ENCODE measurements around the gene IL19.
A peak's percentile ranks its signal among the peaks of the same experiment; 100 is the strongest.

The IL19 gene

GRCh38 chr1:206856674-206857464, 86.3 kb downstream of the IL19 start:
- no peak for DNase-seq (ENCODE audit: low read depth in 2 of 2)

DNA sequence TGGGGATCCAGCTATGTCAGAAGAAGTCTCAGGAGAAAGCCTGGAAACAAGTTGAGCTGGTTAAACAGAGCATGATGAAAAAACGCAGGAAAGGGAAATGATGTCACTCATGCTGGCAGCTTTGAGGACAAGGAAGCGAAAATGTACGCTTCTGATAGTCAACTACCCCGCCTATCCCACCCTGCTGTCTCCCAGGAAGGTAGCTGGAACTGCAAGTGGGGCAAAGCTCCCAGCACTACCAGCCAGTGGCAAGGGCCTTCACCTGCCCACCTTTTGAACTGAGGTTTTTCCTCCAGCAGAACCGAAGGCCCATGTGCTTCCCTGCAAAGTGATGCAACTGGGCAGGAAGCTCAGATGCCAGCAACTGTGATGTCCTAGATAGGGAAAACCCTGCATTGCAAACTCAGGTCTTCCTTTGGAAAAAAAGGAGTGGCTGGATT, 88.5 kb downstream of the IL19 start:
- no peak for DNase-seq (ENCODE audit: low read depth in 2 of 2)

GRCh38 chr1:206860165-206860564, 89.6 kb downstream of the IL19 start:
- DNase-seq (ENCODE audit: low read depth in 2 of 2), result no peak

DNA sequence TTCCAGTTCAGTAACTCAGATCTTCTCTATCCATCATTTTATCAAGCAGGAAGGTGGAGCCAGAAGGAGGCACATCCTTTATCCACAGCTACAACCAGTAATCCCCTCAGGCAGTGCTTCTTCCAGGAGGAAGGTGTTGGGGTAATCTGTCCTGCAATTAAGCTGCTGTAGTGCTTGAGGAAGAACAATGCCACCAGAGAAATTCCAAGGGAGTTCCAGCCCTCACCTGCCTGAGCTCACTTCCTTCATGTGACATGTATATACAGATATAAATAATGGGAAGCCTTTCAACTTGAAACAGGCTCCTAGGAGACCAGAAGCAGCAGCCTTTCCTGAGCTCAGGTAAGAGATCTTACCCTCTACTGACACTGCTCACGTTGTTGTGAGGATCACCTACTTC, 92.7 kb downstream of the IL19 start:
- DNase-seq (ENCODE audit: low read depth in 2 of 2), result no peak

- DNase-seq (ENCODE audit: low read depth in 2 of 2), result peak; percentile 81 to 88
Observed at GRCh38 chr1:206864939-206865671, 94.5 kb downstream of the IL19 start, which contains the start of gene IL20. Gene IL20 (plus strand): TSS chr1:206865623. CDS start chr1:206865853, 230 bp downstream.

GRCh38 chr1:206866062-206866461, 95.5 kb downstream of the IL19 start:
- no peak for DNase-seq (ENCODE audit: low read depth in 2 of 2)

GRCh38 chr1:206867239-206867638, 96.7 kb downstream of the IL19 start:
- DNase-seq (ENCODE audit: low read depth in 2 of 2), result no peak

- no peak for DNase-seq (ENCODE audit: low read depth in 2 of 2)
Observed at GRCh38 chr1:206867716-206868115, 97.1 kb downstream of the IL19 start.

GRCh38 chr1:206868264-206868663, 97.7 kb downstream of the IL19 start:
- no peak for DNase-seq (ENCODE audit: low read depth in 2 of 2)

GRCh38 chr1:206872139-206872538, 101.6 kb downstream of the IL19 start:
- no peak for DNase-seq (ENCODE audit: low read depth in 2 of 2)

DNA sequence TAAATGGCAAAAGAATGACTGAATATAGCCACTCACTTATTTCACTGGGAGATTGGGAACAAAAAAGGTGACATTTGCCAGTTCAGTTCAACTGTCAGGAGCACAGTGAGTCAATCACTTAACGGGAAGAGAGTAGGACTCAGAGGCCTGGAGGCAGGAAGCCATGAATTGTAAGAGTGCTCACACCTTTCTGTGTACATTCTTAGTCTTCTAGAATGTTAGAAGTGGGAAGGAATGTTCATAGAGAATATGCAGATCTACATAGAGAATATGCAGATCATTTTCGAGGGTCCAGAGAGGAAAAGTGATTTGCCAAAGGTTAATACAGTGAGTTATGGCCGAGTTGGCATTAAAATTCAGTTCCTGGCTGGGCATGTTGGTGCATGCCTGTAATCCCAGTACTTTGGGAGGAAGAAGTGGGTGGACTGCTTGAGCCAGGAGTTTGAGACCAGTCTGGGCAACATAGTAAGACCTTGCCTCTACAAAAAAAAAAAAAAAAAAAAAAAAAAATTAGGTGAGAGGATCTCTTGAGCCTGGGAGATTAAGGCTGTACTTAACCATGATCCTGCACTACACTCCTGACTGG, 103.1 kb downstream of the IL19 start:
- DNase-seq (ENCODE audit: low read depth in 2 of 2), result no peak

DNA sequence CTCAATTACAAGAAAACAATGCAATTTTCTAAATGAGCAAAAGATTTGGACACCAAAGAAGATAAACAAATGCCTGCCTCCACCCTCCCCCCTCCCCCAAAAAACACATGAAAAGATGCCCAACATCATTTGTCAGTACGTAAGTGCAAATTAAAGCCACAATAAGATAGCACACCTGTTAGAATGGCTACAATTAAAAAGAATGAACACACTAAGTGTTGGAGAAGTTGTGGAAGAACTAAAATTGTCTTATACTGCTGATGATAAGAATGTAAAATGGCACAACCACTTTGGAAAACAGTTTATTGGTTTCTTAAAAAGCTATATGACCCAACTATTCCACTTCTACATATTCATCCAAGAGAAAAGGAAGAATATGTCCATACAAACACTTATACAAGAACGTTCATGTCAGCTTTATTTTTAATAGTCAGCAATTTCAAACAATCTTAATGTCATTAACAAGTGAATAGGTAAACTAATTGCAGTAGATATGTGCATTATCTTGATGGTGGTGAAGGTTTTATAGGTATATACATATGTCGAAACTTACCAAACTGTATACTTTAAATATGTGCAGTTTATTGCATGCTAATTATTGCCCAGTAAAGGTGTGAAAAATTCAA, 105.3 kb downstream of the IL19 start:
- no peak for DNase-seq (ENCODE audit: low read depth in 2 of 2)

DNA sequence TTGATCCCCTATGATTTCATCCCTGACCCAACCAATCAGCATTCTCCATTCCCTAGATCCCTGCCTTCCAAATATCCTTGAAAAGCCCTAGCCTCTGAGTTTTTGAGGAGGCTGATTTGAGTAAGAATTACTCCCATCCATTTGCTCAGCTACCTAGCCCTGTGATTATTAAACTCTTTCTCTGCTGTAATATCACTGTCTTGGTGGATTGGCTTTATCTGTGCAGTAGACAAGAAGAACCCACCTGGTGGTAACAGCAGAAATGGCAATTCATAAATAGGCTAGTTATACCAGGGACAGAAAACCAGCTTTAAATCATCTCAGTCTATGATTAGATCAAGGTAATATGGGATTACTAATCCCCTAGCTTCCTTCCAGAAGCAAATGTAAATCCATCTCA, 107.9 kb downstream of the IL19 start:
- no peak for DNase-seq (ENCODE audit: low read depth in 2 of 2)

DNA sequence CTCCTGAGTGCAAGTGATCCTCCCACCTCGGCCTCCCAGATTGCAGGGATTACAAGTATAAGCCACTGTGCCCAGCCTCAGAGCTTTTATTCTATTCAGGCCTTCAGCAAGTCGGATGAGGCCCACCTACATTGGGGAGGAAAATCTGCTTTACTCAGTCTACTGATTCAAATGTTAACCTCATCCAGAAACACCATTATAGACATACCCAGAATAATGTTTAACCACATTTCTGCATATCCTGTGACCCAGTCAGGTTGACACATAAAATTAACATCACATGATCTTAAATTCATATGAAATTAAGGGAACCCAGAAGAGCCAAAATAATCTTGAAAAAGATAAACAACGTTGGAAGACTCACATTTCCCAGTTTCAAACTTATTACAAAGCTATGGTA, 109.7 kb downstream of the IL19 start:
- no peak for DNase-seq (ENCODE audit: low read depth in 2 of 2)

GRCh38 chr1:206882555-206882954, 112.0 kb downstream of the IL19 start:
- DNase-seq (ENCODE audit: low read depth in 2 of 2), result no peak

DNA sequence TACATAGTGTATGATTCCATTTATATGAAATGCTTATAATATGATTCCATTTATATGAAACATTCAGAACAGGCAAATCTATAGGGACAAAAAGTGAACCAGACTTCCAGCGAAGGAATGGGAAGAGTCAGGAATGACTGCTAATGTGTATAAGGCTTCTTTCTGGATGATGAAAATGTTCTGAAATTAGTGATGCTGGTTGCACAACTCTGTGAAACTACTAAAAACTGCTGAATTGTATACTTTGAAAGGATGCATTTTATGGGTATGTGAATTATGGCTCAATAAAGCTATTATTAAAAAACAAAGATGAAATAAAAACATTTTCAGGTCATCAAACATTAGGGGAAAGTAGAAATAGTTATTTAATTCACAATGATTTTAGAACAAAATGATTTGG, 112.6 kb downstream of the IL19 start:
- DNase-seq (ENCODE audit: low read depth in 2 of 2), result no peak

DNA sequence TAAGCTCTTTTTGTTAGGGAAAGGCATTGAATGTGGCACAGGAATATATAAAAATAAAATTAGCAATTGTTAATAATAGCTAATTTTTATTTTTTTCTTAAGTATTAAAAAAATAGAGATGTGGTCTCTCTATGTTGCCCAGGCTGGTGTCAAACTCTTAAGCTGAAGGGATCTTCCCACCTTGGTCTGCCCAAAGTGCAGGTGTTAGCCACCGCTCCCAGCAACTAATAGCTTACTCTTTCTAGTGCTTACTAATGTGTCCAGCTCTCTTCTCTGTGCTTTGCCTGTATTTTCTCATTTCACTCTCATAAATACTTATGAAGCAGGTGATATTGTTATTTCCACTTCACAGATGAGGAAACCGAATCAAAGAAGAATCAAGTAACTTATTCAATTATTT, 113.3 kb downstream of the IL19 start:
- DNase-seq (ENCODE audit: low read depth in 2 of 2), result no peak

DNA sequence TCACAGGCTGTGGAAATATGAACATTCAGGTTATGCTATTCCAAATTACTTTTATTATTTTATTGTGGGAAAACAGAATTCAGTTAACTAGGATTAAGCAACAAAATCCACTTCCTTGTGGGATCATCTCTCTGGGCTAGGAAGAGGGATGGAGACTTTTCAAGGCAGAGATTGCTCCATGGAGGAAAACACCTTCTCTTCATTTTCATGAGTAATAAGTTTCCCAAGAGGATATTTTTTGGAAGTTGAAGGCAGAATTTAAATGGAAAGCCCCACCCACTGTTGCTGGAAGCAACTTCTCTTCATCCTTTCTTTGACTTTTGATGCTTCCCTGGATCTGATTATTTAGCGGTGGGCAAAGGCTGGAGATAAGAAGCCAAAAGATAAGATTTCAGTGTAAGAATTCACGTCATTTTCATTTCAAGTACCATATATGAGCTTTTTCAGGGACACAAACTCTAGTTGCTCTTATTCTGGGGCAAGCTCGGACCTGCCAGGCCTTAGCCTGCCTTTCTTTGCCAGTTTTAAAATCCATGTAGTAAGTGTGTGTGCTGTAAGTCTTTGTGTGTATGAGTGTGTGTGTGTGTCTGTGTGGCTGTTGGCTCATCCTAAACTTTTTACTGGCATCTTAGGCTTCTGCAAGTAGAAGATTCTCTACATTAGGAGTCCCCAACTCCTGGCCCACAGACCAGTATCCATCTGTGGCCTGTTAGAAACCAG, 114.9 kb downstream of the IL19 start:
- no peak for DNase-seq (ENCODE audit: low read depth in 2 of 2)

DNA sequence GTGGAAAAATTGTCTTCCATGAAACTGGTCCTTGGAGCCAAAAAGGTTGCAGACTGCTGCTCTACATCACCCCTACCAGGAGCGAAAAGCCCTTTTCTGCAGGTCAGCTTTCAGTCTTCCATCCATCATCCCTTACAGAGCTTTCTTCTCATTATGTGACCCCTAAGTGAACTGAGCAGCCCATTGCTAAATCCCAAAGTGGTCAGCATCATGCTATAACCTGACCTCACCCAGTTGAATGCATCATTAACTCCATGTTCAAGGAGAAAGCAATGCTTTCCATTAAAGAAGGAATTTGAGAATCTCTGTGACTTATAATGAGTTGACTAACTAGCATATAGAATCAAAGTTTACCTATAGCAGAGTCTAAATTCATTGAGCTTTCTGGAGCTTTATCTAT, 116.3 kb downstream of the IL19 start:
- DNase-seq (ENCODE audit: low read depth in 2 of 2), result no peak

DNA sequence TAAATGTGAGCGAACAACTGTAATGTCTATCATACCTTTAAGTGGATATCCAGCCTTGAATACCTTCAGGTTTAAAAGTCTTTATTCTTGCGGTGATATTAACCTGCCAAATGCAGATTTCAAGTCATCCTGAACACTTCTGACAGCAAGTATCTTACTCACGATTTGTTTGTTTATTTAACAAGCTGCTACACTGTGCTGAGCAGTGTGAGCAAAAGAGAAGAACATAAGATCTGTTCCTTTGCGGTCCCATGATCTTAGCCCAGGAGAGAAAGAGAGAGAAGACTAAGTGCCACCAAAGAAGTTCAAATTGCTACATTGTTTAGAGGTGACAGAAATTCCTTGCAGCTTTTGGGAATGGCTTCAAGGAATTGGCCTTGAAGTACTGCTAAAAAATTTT, 117.1 kb downstream of the IL19 start:
- no peak for DNase-seq (ENCODE audit: low read depth in 2 of 2)
